ENCODE results near the gene HCFC1R1.

The HCFC1R1 gene

DNA sequence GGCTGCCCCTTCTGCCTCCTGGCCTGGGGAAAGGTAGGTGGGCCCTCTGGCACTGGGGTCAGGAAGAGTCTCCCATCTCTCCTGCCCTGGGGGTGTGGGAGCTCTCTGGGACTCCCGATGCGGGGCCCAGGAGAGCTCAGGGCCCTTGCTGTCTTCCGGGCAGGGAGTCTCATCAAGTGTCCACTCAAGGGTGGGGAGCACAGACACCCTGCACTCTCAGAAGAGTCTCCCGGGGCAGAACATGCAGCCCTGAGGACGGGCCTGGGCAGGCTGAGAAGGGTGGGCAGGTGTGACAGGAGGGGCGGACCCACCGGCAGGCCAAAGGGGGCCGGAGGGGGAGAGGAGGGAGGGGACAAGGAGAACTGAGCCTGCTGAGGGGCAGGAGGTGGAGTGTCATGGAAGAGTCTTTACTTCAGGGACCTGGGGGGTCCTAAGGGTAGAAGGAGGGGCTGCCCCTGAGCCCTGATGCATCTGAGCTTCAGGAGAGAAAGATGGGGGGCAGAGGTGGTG lies 35.1 kb downstream of the HCFC1R1 start:
- H3K27me3 ChIP-seq, result no peaks in the 10 kb centered on the region

DNA sequence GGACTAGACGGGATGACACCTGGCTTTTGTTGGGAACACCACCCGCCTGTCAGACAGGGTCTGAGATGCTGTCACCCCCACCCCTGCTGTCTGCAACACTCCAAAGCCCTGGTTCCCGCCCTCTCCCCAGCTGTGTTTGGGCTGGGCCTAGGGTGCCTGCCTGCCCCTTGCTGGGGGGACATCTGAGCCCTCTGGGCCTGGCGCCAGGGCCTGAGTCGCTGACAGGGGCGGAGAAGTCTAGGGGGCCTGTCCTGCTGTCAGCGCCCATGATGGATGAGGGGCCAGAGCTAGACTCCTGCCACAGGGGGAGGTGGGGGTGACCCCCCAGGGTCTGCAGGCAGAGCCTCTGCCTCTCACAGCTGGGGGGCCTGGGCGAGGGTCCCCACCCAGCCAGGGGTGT lies 35.9 kb downstream of the HCFC1R1 start:
- 0 out of 2 replicates have a peak, but pooled peaks cover 6% of the 10 kb centered on the region for H3K4me1 ChIP-seq
- H3K36me3 ChIP-seq, result no peaks in the 10 kb centered on the region
- DNase-seq, result no peak
- no peaks in the 10 kb centered on the region for H3K27me3 ChIP-seq
- H3K4me3 ChIP-seq (ENCODE audit: low read depth, low read length), result no peak overlapping the region
- no peaks in the 10 kb centered on the region for H3K9me3 ChIP-seq
- TF ChIP-seq, protein P1, sequence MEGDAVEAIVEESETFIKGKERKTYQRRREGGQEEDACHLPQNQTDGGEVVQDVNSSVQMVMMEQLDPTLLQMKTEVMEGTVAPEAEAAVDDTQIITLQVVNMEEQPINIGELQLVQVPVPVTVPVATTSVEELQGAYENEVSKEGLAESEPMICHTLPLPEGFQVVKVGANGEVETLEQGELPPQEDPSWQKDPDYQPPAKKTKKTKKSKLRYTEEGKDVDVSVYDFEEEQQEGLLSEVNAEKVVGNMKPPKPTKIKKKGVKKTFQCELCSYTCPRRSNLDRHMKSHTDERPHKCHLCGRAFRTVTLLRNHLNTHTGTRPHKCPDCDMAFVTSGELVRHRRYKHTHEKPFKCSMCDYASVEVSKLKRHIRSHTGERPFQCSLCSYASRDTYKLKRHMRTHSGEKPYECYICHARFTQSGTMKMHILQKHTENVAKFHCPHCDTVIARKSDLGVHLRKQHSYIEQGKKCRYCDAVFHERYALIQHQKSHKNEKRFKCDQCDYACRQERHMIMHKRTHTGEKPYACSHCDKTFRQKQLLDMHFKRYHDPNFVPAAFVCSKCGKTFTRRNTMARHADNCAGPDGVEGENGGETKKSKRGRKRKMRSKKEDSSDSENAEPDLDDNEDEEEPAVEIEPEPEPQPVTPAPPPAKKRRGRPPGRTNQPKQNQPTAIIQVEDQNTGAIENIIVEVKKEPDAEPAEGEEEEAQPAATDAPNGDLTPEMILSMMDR (IDR thresholded peaks at IDR 0.05; ENCODE audit: low read depth, low read length), result no peak

More for the DNA sequence above, 35.1 kb downstream of the HCFC1R1 start:
- H3K4me1 ChIP-seq, result 0 out of 2 replicates have a peak, but pooled peaks cover 6% of the 10 kb centered on the region
- no peaks in the 10 kb centered on the region for H3K36me3 ChIP-seq
- TF ChIP-seq, protein P1 (IDR thresholded peaks at IDR 0.05; ENCODE audit: low read depth, low read length), result no peak
- H3K4me3 ChIP-seq (ENCODE audit: low read depth, low read length), result no peak overlapping the region
- no peaks in the 10 kb centered on the region for H3K9me3 ChIP-seq
- no peak for DNase-seq

DNA sequence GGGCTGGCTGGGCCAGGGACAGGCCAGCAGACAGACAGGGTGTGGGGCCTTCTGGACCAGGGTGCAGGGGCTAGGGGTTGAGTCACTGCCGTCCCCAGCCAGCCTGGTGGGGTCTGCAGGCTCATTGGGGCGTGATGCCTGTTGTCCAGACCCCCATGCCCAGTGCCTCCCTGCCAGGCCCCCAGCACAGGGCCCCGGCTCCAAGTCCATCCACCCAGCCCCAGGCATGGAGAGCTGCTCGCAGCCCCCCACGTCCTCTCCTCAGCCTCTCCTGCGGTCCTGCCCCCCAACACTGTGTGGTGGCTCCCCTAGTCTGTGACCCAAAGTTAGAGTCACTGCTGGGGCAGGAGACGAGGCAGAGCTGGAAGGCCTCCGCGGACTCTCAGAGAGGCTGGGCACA lies 36.5 kb downstream of the HCFC1R1 start:
- no peaks in the 10 kb centered on the region for H3K9me3 ChIP-seq
- no peaks in the 10 kb centered on the region for H3K36me3 ChIP-seq
- H3K4me3 ChIP-seq (ENCODE audit: low read depth, low read length), result no peak overlapping the region
- no peak for DNase-seq
- TF ChIP-seq, protein P1 (IDR thresholded peaks at IDR 0.05; ENCODE audit: low read depth, low read length), result no peak
- no peaks in the 10 kb centered on the region for H3K27me3 ChIP-seq
- H3K4me1 ChIP-seq, result 0 out of 2 replicates have a peak, but pooled peaks cover 6% of the 10 kb centered on the region

DNA sequence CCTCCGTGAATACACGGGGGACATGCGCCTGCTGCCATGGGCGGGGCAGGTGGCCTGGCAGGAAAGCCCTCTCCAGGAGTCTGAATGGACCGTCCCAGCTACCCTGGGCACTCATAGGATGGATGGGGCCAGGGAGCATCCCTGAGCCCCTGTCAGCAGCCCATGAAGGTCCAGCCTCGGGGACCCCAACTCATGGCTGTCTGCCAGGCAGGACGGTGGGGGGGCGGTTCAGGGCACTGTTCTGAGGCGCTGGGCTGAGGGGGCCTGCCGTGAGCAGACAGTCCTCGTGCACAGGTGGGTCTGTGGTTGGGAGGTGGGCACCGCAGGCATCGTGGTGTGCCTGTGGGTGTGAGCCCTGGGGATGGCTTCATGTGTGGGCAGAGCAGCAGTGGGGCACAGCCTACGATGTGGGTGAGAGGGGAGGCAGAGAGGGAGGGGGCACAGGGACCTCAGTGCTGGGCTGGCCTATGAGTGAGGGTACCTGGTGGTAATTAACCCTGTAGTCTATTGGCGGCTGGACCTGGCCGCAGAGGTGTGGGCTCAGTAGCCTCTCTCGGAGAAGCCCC lies 37.0 kb downstream of the HCFC1R1 start:
- TF ChIP-seq, protein P1 (IDR thresholded peaks at IDR 0.05; ENCODE audit: low read depth, low read length), result no peak
- no peaks in the 10 kb centered on the region for H3K27me3 ChIP-seq
- no peak overlapping the region for H3K4me3 ChIP-seq (ENCODE audit: low read depth, low read length)
- H3K4me1 ChIP-seq, result 0 out of 2 replicates have a peak, but pooled peaks cover 6% of the 10 kb centered on the region
- DNase-seq, result no peak
- no peaks in the 10 kb centered on the region for H3K9me3 ChIP-seq
- H3K36me3 ChIP-seq, result no peaks in the 10 kb centered on the region

DNA sequence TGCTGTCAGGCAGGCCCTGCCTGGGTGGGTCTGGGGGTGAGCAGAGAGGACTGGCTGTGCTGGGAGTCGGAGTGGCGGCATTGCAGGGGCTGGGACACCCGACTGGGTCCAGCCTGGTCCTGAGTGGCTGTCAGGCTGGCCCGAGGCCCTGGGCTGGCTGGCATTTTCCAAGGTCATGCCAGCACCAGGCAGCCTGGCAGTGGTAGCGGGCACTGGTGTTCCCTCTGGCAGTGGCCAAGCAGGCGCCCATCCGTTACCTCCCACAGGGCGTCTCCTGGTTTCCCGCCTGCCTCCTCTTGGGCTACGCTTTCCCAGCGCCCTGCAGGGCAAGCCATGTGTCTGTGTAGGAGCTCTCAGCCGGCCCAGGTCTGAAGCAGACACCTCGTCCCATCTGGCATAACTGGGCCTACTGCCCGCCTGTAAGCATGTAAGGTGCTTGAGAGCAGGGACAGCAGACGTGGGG lies 37.8 kb downstream of the HCFC1R1 start:
- Histone ChIP-seq H3K4me3 (ENCODE audit: low read depth, low read length) (no peak overlapping the region), H3K27me3 (no peaks in the 10 kb centered on the region), H3K4me1 (peaks cover 9% of the 10 kb centered on the region), H3K36me3 (no peaks in the 10 kb centered on the region), H3K9me3 (no peaks in the 10 kb centered on the region)
- DNase-seq, result no peak
- TF ChIP-seq, protein P1 (IDR thresholded peaks at IDR 0.05; ENCODE audit: low read depth, low read length), result no peak

DNA sequence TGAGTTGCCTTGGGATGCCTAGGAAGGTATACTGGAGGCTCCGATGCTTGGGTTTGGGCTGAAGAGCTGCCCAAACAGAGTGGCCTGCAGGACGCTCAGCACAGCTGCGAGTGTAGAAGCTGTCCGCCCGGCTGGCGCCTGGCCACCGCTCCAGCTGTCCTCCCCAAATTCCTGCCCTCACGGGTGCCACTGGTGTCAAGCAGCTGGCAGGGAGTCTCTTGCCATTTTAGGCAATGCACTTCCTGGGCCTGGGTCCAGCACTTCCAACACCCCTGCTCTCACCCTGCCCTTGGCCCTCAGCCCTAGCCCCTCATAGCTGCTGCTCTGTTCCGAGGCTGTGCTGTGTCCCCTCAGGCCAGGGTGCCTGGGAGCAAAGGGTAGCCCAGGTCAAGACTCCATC lies 38.3 kb downstream of the HCFC1R1 start:
- Histone ChIP-seq H3K9me3 (no peaks in the 10 kb centered on the region), H3K4me3 (ENCODE audit: low read depth, low read length) (no peak overlapping the region), H3K36me3 (no peaks in the 10 kb centered on the region), H3K4me1 (peaks cover 9% of the 10 kb centered on the region), H3K27me3 (no peaks in the 10 kb centered on the region)
- TF ChIP-seq, protein P1 (IDR thresholded peaks at IDR 0.05; ENCODE audit: low read depth, low read length), result no peak
- no peak for DNase-seq
